Uterus (tissue), 4 donors: ENCODE results near the gene PCP4L1. TPM values are rescaled to one million over a fixed set of nuclear protein-coding genes. Genes with fewer than 3 reads are reported as not detected.

ENCODE experiments used
- DNase-seq, 2 donors: peaks; one replicate each; pipeline ENCODE4 v3.0.0-alpha.2; 2019 to 2020
- H3K27ac ChIP-seq, 2 donors: fragments of 200-600 bp; sonication (generic); 1 replicate in 1 of 2; 2 replicates in 1 of 2; pipeline ENCODE4 v1.5.1; 2016 to 2018
- H3K27me3 ChIP-seq, 2 donors: fragments of 200-600 bp; sonication (generic); one replicate each; pipeline ENCODE4 v1.5.1; 2018 to 2019; ENCODE audit warnings: control low read depth in 1 of 2
- H3K36me3 ChIP-seq, 2 donors: fragments of 200-600 bp; sonication (generic); one replicate each; pipeline ENCODE4 v1.5.1; 2019; ENCODE audit warnings: control low read depth in 1 of 2
- H3K4me1 ChIP-seq, 2 donors: fragments of 200-600 bp; sonication (generic); one replicate each; pipeline ENCODE4 v1.5.1; 2018 to 2019; ENCODE audit warnings: control low read depth in 1 of 2
- H3K4me3 ChIP-seq, 2 donors: fragments of 200-600 bp; sonication (generic); 1 replicate in 1 of 2; 2 replicates in 1 of 2; pipeline ENCODE4 v1.5.1; 2018 to 2019; ENCODE audit warnings: mild to moderate bottlenecking in 1 of 2
- H3K9me3 ChIP-seq, 2 donors: fragments of 200-600 bp; sonication (generic); one replicate each; pipeline ENCODE4 v1.5.1; 2019; ENCODE audit warnings: control low read depth in 1 of 2
- CTCF ChIP-seq, 4 experiments: fragments of 200-600 bp in 2 of 4; fragments of 450-650 bp in 2 of 4; sonication (generic) in 2 of 4; IDR thresholded peaks; one replicate each; pipeline ENCODE4 v1.5.1; 2016 to 2019; ENCODE audit warnings: antibody characterized with exemption in 4 of 4, mild to moderate bottlenecking in 2 of 4, moderate library complexity in 1 of 4
- POLR2A ChIP-seq, 2 donors: fragments of 450-650 bp; IDR thresholded peaks; one replicate each; pipeline ENCODE4 v1.6.1; 2016; ENCODE audit warnings: antibody characterized with exemption in 2 of 2, mild to moderate bottlenecking in 1 of 2, moderate library complexity in 1 of 2
- intact Hi-C: fragments of 100-400 bp; cut with DNase I; formaldehyde crosslinking; loops from one replicate; pipeline ENCODE4 v1.15.1; 2023; ENCODE audit warnings: low total_unique reads
- total RNA-seq, 4 donors: library from RNA; depleted of rRNA in 3 of 4; stranded (reverse); fragments of >200 nt in 3 of 4; gene quantifications; one replicate each; pipeline versions ENCODE4 v1.1.0 to v1.2.4, GENCODE V29; 2014 to 2023
- donor health status: DM: yes; HTN: yes; CAD: no.

PCP4L1 gene
- total RNA-seq, 4 donors from 2014 or later = 0.77 to 3.1 (median 1.9) TPM; not detected in 1

GRCh38 chr1:161225534-161226319, 32.8 kb upstream of the PCP4L1 start, which contains the start of gene TOMM40L:
Gene TOMM40L (plus strand): TSS chr1:161226060. CDS start chr1:161226490, 430 bp downstream.
- peak in 1 of 2 donors; percentile 22 for TF ChIP-seq POLR2A (IDR thresholded peaks at IDR 0.05)
- TF ChIP-seq CTCF (IDR thresholded peaks at IDR 0.05) = peak; percentile 57 to 63 (median 62)
- Histone ChIP-seq H3K4me3 (peak within 1 kb of the TSS; percentile 60 to 77), H3K27me3 (no peaks in the 10 kb centered on the region), H3K36me3 (no peaks in the 10 kb centered on the region), H3K27ac (peak within 1 kb of the TSS; percentile 75 to 79), H3K4me1 (peaks cover 2 to 8% of the 10 kb centered on the region in 2 donors), H3K9me3 (no peaks in the 10 kb centered on the region)
- DNase-seq = peak; percentile 85 to 97
- intact Hi-C loops = no loop called here

- Histone ChIP-seq H3K27me3 (no peaks in the 10 kb centered on the region), H3K9me3 (no peaks in the 10 kb centered on the region), H3K36me3 (no peaks in the 10 kb centered on the region), H3K4me3 (peak overlapping the region; percentile 60 to 77), H3K4me1 (peaks cover 2 to 8% of the 10 kb centered on the region in 2 donors), H3K27ac (peak overlapping the region; percentile 75 to 79)
- intact Hi-C loops = no loop called here
- no peak for DNase-seq
- TF ChIP-seq POLR2A (IDR thresholded peaks at IDR 0.05) (no peak), CTCF (IDR thresholded peaks at IDR 0.05) (no peak)
Measured at GRCh38 chr1:161226320-161226711, 32.2 kb upstream of the PCP4L1 start.

- intact Hi-C loops = no loop called here
- H3K36me3 ChIP-seq = no peaks in the 10 kb centered on the region
- H3K4me1 ChIP-seq = peaks cover 2 to 8% of the 10 kb centered on the region in 2 donors
- no peaks in the 10 kb centered on the region for H3K9me3 ChIP-seq
- DNase-seq = no peak
- no peaks in the 10 kb centered on the region for H3K27me3 ChIP-seq
- H3K27ac ChIP-seq = peak overlapping the region; percentile 75 to 79
- TF ChIP-seq POLR2A (IDR thresholded peaks at IDR 0.05) = no peak
- no peak for TF ChIP-seq CTCF (IDR thresholded peaks at IDR 0.05)
- peak overlapping the region in 1 of 2 donors; percentile 77 for H3K4me3 ChIP-seq
Measured at GRCh38 chr1:161226759-161227158, 31.8 kb upstream of the PCP4L1 start.

GRCh38 chr1:161227196-161227871, 31.2 kb upstream of the PCP4L1 start:
- H3K4me1 ChIP-seq = peaks cover 2 to 8% of the 10 kb centered on the region in 2 donors
- DNase-seq = peak; percentile 74 to 82
- TF ChIP-seq POLR2A (IDR thresholded peaks at IDR 0.05) (no peak), CTCF (IDR thresholded peaks at IDR 0.05) (peak; percentile 71 to 81 (median 76))
- H3K27me3 ChIP-seq = no peaks in the 10 kb centered on the region
- no peaks in the 10 kb centered on the region for H3K36me3 ChIP-seq
- intact Hi-C loops = no loop called here
- no peaks in the 10 kb centered on the region for H3K9me3 ChIP-seq
- H3K27ac ChIP-seq = peak overlapping the region; percentile 75 to 79
- no peak overlapping the region for H3K4me3 ChIP-seq

GRCh38 chr1:161228032-161228431, 30.5 kb upstream of the PCP4L1 start:
- DNase-seq = no peak
- Histone ChIP-seq H3K4me3 (no peak overlapping the region), H3K27ac (no peak overlapping the region), H3K27me3 (no peaks in the 10 kb centered on the region), H3K9me3 (no peaks in the 10 kb centered on the region), H3K4me1 (peaks cover 2 to 8% of the 10 kb centered on the region in 2 donors), H3K36me3 (no peaks in the 10 kb centered on the region)
- intact Hi-C loops = no loop called here
- no peak for TF ChIP-seq POLR2A (IDR thresholded peaks at IDR 0.05)
- no peak for TF ChIP-seq CTCF (IDR thresholded peaks at IDR 0.05)
